HG03066 (cell line): ENCODE results near the gene RAP1GAP2.
"Not testable (repeated sequence)": the region's sequence is repeated elsewhere in the genome, so short reads cannot be mapped to it uniquely, and the experiment has no call there.

Experiments
- ATAC-seq: cut with Tn5 transposase; IDR thresholded peaks from one replicate; pipeline ENCODE4 v1.9.1; 2021; ENCODE audit warnings: low read depth; ENCODE audit not compliant: unreplicated experiment

The RAP1GAP2 gene

GRCh38 chr17:3033741-3034577 is 237.7 kb downstream of the RAP1GAP2 start:
- no peak for ATAC-seq

GRCh38 chr17:3034578-3034920 is 238.3 kb downstream of the RAP1GAP2 start:
- no peak for ATAC-seq

GRCh38 chr17:3035256-3035967 is 239.2 kb downstream of the RAP1GAP2 start:
- ATAC-seq: no peak

GRCh38 chr17:3035968-3036280 is 239.7 kb downstream of the RAP1GAP2 start:
- no peak for ATAC-seq

GRCh38 chr17:3036800-3037199 is 240.6 kb downstream of the RAP1GAP2 start:
- no peak for ATAC-seq

GRCh38 chr17:3037259-3037658 is 241.0 kb downstream of the RAP1GAP2 start:
- no peak for ATAC-seq

GRCh38 chr17:3038941-3039340 is 242.7 kb downstream of the RAP1GAP2 start:
- ATAC-seq: no peak

GRCh38 chr17:3039736-3040135 is 243.5 kb downstream of the RAP1GAP2 start:
- no peak for ATAC-seq

- no peak for ATAC-seq
Observed at GRCh38 chr17:3040882-3041281, 244.6 kb downstream of the RAP1GAP2 start.

- ATAC-seq: no peak
Observed at GRCh38 chr17:3043737-3044365, 247.6 kb downstream of the RAP1GAP2 start.

- ATAC-seq: no peak
Observed at GRCh38 chr17:3046753-3047152, 250.5 kb downstream of the RAP1GAP2 start.

GRCh38 chr17:3048727-3049471 is 252.7 kb downstream of the RAP1GAP2 start:
- peak; percentile 90 for ATAC-seq

GRCh38 chr17:3049705-3050295 is 253.6 kb downstream of the RAP1GAP2 start:
- ATAC-seq: no peak

- ATAC-seq: not testable (repeated sequence)
Observed at GRCh38 chr17:3054868-3055267, 258.6 kb downstream of the RAP1GAP2 start.

GRCh38 chr17:3062824-3063377 is 266.7 kb downstream of the RAP1GAP2 start:
- not testable (repeated sequence) for ATAC-seq

GRCh38 chr17:3063507-3063906 is 267.3 kb downstream of the RAP1GAP2 start, which contains the start of gene OR1D5:
Gene OR1D5 (minus strand): TSS chr17:3063607. CDS start chr17:3063607, 0 bp downstream.
- not testable (repeated sequence) for ATAC-seq

GRCh38 chr17:3065192-3065591 is 269.0 kb downstream of the RAP1GAP2 start:
- not testable (repeated sequence) for ATAC-seq

GRCh38 chr17:3073850-3074249 is 277.6 kb downstream of the RAP1GAP2 start:
- ATAC-seq: not testable (repeated sequence)
